ENCODE measurements around the gene FAM151A.

DNA sequence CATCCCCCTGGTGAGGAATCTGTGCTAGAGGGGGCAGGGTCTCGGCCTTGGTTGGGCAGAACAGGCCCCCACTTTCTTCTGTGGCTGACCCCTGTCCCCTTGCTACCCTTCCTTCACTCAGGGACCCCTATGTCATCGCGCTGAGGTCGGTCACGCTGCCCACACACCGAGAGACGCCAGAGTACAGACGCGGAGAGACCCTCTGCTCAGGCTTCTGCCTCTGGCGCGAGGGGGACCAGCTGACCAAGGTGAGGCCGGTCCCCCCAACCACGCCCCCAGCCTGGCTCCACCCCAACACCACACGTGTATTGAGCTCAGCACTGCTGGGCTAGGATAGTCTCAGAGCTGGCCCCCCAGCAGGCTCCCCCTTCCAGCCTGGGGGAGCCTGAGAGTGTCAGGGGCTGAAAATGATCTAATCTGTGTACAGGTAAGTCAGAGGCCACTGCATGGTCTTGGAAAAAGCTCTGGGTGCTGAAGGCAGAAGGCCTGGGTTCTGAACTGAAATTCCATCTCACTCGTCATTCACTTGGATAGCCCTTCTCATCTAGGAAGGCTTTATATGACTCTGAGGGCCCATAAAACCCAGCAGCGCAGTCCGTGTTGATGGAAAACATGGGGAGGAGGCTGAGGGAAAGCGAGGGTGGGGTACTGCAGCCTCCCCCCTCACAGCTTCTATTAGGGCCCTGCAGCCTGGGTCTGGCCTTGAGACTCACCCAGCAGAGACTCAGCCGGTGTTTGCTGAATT is 15.3 kb downstream of the FAM151A start:
- TF ChIP-seq CTCF (optimal IDR thresholded peaks at IDR 0.05 in 1 of 3, IDR thresholded peaks at IDR 0.05 in 1 of 3, conservative IDR thresholded peaks at IDR 0.05 in 1 of 3; ENCODE audit: extremely low read depth in 1 of 3, insufficient read depth in 2 of 3, low read length in 3 of 3) (no peak), EZH2 (IDR thresholded peaks at IDR 0.05; ENCODE audit: low read length) (no peak)

All from keratinocyte (primary cell).